Measurements from ENCODE around the gene EVI5. TPM values are rescaled to one million over a fixed set of nuclear protein-coding genes. Genes with fewer than 3 reads are reported as not detected.

EVI5 gene
- total RNA-seq, 2 donors from 2014 or later = 20.8 to 29.0 TPM

DNA sequence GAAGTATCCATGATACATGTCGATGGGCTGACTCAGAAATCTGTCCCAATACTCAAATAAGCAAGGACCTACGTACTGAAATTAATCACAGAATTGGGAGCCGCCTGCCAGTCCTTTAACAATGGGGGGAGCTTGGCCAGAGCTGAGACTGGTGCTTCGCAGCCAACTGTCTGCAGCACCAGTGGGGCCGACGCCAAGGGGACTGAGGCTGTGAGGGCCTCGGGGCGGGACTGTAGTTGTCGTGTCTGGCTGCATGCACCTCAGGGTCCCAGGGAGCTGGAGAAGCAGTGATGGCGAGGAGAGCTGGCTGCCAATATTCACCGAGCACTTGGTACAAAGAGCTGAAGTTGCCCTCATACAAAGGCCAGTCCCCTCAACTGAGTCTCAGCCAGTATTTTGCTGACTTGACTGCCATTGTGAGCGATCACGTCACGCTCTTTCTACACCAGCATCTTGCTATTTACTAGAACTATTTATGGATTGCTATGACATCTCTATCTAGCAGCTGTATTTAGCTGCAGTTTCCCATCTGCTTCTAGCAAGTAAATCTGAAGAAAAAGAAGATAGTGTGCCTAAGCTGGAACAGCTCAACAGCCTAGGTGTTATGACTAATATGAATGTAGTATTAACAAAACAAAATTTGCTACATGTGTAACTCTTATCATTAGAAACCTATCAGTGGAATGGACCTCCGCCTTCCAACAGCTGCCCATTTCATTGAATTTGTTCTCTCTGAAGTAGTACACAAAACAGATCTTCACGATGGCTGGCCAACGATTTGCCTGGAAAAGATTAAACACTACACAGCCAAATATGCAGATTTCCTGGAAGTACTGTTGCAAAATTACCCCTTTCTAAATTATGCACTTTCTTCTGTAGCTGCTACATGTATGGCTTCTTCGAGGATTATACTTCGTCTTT lies 29.1 kb downstream of the EVI5 start:
- Histone ChIP-seq H3K27me3 (ENCODE audit: control insufficient read depth, insufficient read depth, low read length, poor library complexity, severe bottlenecking) (no peaks in the 10 kb centered on the region), H3K36me3 (ENCODE audit: control insufficient read depth, insufficient read depth, low read length) (peaks cover 3% of the 10 kb centered on the region), H3K4me3 (ENCODE audit: low read length) (no peak overlapping the region), H3K4me1 (ENCODE audit: control insufficient read depth, insufficient read depth, low read length) (no peaks in the 10 kb centered on the region), H3K9me3 (ENCODE audit: control insufficient read depth, low read length) (peaks cover 5% of the 10 kb centered on the region), H3K9ac (ENCODE audit: extremely low read depth, low read length, poor library complexity, severe bottlenecking) (no peak overlapping the region), H3K27ac (ENCODE audit: low read depth, low read length) (no peak overlapping the region)
- Mint-ChIP-seq H3K9me3 (peaks cover 4% of the 10 kb centered on the region), H3K27ac (no peak overlapping the region), H3K4me3 (no peak overlapping the region), H3K27me3 (ENCODE audit: insufficient read depth) (no peaks in the 10 kb centered on the region), H3K4me1 (peaks cover 4% of the 10 kb centered on the region), H3K36me3 (ENCODE audit: low read depth) (peaks cover 8% of the 10 kb centered on the region)
- no peak for DNase-seq
- TF ChIP-seq, protein P1, sequence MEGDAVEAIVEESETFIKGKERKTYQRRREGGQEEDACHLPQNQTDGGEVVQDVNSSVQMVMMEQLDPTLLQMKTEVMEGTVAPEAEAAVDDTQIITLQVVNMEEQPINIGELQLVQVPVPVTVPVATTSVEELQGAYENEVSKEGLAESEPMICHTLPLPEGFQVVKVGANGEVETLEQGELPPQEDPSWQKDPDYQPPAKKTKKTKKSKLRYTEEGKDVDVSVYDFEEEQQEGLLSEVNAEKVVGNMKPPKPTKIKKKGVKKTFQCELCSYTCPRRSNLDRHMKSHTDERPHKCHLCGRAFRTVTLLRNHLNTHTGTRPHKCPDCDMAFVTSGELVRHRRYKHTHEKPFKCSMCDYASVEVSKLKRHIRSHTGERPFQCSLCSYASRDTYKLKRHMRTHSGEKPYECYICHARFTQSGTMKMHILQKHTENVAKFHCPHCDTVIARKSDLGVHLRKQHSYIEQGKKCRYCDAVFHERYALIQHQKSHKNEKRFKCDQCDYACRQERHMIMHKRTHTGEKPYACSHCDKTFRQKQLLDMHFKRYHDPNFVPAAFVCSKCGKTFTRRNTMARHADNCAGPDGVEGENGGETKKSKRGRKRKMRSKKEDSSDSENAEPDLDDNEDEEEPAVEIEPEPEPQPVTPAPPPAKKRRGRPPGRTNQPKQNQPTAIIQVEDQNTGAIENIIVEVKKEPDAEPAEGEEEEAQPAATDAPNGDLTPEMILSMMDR (conservative IDR thresholded peaks at IDR 0.05) = no peak
- 94 to 97% methylated on average over 16 to 19 of the region's 19 CpGs for WGBS, 2 experiments (ENCODE audit: insufficient coverage in 1 of 2, insufficient read length in 1 of 2)

DNA sequence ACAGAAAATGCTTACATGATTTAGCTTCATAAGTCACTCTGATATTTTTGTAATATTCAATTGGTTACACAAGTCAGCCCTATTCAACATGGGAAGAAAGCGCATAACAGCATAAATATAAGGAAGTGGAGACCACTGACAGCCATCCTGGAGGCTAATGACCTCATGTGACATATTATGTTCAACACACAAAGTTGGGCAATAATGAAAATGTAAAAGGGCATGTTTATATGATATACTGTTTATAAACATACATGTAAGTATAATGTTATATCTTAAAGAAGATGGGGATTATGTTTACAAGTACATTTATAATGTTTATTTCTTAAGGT lies 30.2 kb downstream of the EVI5 start:
- DNase-seq = no peak
- H3K4me3 ChIP-seq (ENCODE audit: low read length) = no peak overlapping the region
- H3K9me3 Mint-ChIP-seq = peaks cover 4% of the 10 kb centered on the region
- no peaks in the 10 kb centered on the region for H3K27me3 Mint-ChIP-seq (ENCODE audit: insufficient read depth)
- H3K4me1 ChIP-seq (ENCODE audit: control insufficient read depth, insufficient read depth, low read length) = no peaks in the 10 kb centered on the region
- H3K36me3 ChIP-seq (ENCODE audit: control insufficient read depth, insufficient read depth, low read length) = peaks cover 3% of the 10 kb centered on the region
- H3K9ac ChIP-seq (ENCODE audit: extremely low read depth, low read length, poor library complexity, severe bottlenecking) = no peak overlapping the region
- no peaks in the 10 kb centered on the region for H3K27me3 ChIP-seq (ENCODE audit: control insufficient read depth, insufficient read depth, low read length, poor library complexity, severe bottlenecking)
- no peak overlapping the region for H3K4me3 Mint-ChIP-seq
- peaks cover 5% of the 10 kb centered on the region for H3K9me3 ChIP-seq (ENCODE audit: control insufficient read depth, low read length)
- TF ChIP-seq, protein P1 (conservative IDR thresholded peaks at IDR 0.05) = no peak
- WGBS, 2 experiments (ENCODE audit: insufficient coverage in 1 of 2, insufficient read length in 1 of 2) = 91% methylated on average over 1 of the region's 1 CpG; no CpG with 5 or more reads in 1 of the 2 experiments
- no peak overlapping the region for H3K27ac ChIP-seq (ENCODE audit: low read depth, low read length)
- peaks cover 4% of the 10 kb centered on the region for H3K4me1 Mint-ChIP-seq
- peaks cover 8% of the 10 kb centered on the region for H3K36me3 Mint-ChIP-seq (ENCODE audit: low read depth)
- no peak overlapping the region for H3K27ac Mint-ChIP-seq

DNA sequence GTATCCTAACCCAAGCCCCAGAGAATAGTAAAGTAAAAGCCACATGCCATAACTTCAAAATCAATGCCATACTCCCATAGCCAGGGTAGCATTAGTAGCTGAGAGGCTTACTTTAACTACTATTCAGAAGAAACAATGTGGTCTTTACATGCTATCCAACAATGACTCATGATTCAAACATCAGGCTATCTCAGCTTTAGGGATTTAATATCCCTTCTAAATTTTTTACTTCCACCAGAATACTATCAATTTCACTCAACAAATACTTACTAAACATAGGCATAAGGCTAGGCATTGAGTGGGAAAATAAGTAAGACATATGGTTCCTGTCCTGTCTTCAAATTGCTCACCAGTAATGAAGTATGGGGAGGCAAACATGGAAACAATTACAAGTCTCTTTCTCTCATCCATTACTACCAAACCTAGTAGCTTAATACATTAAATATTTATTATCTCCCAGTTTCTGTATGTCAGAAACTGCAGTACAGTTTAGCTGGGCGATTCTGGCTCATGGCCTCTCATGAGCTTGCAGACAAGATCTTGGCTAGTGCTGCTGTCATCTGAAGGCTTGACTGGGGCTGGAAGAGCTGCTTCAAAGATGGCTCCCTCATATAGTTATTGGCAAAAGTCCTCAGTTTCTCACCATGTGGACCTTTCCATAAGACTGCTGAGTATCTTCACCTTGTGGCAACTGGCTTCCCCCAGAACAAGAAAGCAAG lies 30.7 kb downstream of the EVI5 start:
- peaks cover 4% of the 10 kb centered on the region for H3K9me3 Mint-ChIP-seq
- H3K36me3 ChIP-seq (ENCODE audit: control insufficient read depth, insufficient read depth, low read length) = peaks cover 3% of the 10 kb centered on the region
- no peaks in the 10 kb centered on the region for H3K27me3 ChIP-seq (ENCODE audit: control insufficient read depth, insufficient read depth, low read length, poor library complexity, severe bottlenecking)
- TF ChIP-seq, protein P1 (conservative IDR thresholded peaks at IDR 0.05) = no peak
- 96 to 100% methylated on average over 1 of the region's 1 CpG for whole genome bisulfite sequencing, 2 experiments (ENCODE audit: insufficient coverage in 1 of 2, insufficient read length in 1 of 2)
- H3K27ac Mint-ChIP-seq = no peak overlapping the region
- H3K36me3 Mint-ChIP-seq (ENCODE audit: low read depth) = peaks cover 8% of the 10 kb centered on the region
- peaks cover 5% of the 10 kb centered on the region for H3K9me3 ChIP-seq (ENCODE audit: control insufficient read depth, low read length)
- H3K27me3 Mint-ChIP-seq (ENCODE audit: insufficient read depth) = no peaks in the 10 kb centered on the region
- no peak overlapping the region for H3K4me3 Mint-ChIP-seq
- H3K9ac ChIP-seq (ENCODE audit: extremely low read depth, low read length, poor library complexity, severe bottlenecking) = no peak overlapping the region
- peaks cover 4% of the 10 kb centered on the region for H3K4me1 Mint-ChIP-seq
- no peak for DNase-seq
- H3K4me1 ChIP-seq (ENCODE audit: control insufficient read depth, insufficient read depth, low read length) = no peaks in the 10 kb centered on the region
- H3K27ac ChIP-seq (ENCODE audit: low read depth, low read length) = no peak overlapping the region
- H3K4me3 ChIP-seq (ENCODE audit: low read length) = no peak overlapping the region

Data from endodermal cell (in vitro differentiated cells).